ENCODE measurements around the gene ANXA4.

ANXA4 gene

DNA sequence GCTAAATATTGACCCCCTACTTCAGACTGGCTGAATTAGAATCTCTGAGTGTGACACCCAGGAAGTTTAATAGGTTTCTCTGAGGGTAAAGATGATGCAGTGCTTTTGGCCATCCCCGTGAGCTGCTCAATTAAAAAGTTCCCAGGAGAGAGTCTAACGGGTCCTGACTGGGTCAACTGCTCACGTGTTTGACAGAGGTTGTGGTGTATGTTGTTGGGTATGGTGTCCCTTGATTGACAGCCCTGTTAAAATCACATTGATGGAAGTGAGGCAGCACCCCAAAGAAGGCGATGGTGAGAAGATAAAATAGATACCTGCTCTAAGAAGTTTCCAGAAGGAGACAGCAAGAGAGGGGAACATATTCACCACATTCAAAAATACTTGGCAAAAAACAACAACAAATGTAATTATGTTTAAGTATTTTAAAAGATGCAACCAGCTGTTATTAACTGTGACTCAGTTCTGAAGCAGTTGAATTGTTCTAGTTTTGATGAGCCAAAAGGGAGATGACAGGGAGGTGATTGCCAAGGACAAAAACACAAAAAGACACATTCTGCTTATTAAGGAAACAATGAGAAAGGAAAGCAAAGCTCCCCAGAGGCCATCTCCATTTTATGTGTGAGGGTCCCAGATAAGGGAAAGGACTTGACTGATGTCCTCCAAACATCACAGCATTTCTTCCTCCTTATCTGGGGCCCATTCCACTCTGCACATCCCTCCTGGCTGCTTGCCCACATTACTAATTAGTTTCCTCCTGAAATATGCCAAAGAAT lies 76.0 kb downstream of the ANXA4 start:
- no peak overlapping the region for H3K27ac ChIP-seq (ENCODE audit: insufficient read depth in 1 of 2, low read depth in 1 of 2, low read length in 2 of 2, poor library complexity in 1 of 2, severe bottlenecking in 2 of 2)
- CTCF ChIA-PET: interaction anchor here (0.9 to 10.8 kb wide), 16 partner anchors 8 to 99 kb away, joined by 3 to 164 read pairs (median 7); partner anchors contain the start of genes ANXA4 and GMCL1
- POLR2A ChIA-PET: no interaction called here
- peak in 2 of 3 donors; percentile 47 to 59 for DNase-seq
- no peaks in the 10 kb centered on the region for H3K27me3 ChIP-seq (replicated peaks in 2 of 5; ENCODE audit: control insufficient read depth in 4 of 5, insufficient read depth in 5 of 5, low read length in 4 of 5)
- H3K4me3 ChIP-seq (ENCODE audit: control insufficient read depth in 1 of 7, extremely low read depth in 1 of 7, insufficient read depth in 4 of 7, low read depth in 2 of 7, low read length in 6 of 7): no peak overlapping the region
- 100% methylated on average over 1 of the region's 4 CpGs for WGBS (ENCODE audit: insufficient coverage)
- H3K9me3 ChIP-seq (ENCODE audit: control extremely low read depth in 1 of 5, control insufficient read depth in 4 of 5, insufficient read depth in 2 of 5, low read depth in 1 of 5, low read length in 4 of 5): peaks cover 0 to 2% (median 0%) of the 10 kb centered on the region in 5 experiments
- H3K4me1 ChIP-seq (ENCODE audit: control extremely low read depth in 1 of 4, control insufficient read depth in 4 of 4, insufficient read depth in 4 of 4, low read length in 3 of 4): peaks cover 4 to 11% (median 6%) of the 10 kb centered on the region in 4 experiments
- H3K36me3 ChIP-seq (ENCODE audit: control insufficient read depth in 4 of 4, insufficient read depth in 4 of 4, low read length in 3 of 4): peaks cover 4 to 31% (median 9%) of the 10 kb centered on the region in 4 experiments

DNA sequence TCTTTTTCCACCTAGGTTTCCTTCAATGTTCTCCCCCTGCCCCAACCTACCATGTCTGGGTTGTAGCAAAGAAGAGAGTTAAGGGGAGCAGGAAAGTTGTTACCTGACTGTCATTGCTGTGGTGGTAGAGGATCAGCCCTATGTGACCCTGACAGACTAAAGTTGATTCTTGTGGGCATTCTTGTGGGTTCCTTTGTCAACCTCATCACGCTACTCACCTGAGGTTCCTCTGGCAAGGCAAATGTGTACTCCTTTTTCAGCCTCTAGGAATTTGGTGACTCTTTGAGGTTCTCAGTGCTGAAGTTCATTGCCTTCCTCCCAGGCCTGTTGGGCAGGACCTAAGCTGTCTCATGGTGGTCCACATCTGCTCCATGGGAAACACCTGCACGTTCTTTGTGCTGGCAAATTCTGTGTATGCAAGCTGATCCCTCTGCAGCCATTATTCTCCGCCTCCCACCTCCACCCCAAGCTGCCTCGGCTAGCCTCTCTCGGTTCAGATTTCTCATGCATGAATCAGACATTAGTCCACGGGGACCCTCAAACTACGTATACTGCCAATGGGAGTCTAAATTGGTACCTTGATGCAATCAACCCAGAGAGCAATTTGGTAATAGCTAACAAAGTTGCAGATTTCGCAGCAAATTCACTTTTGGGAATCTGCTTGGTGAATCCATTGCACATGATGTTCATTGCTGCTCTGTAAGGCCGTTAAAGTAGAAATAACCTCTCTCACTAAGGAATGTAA lies 86.0 kb downstream of the ANXA4 start:
- 98% methylated on average over 8 of the region's 9 CpGs for WGBS (ENCODE audit: insufficient coverage)
- ChIA-PET POLR2A (interaction anchor here (0.7 kb wide), 2 partner anchors 66 to 362 kb away, joined by 3 read pairs; partner anchors contain the start of gene SNRNP27), CTCF (interaction anchor here (1.1 to 6.1 kb wide), 4 partner anchors 12 to 110 kb away, joined by 3 to 34 read pairs (median 5); no protein-coding TSS in a partner anchor)
- H3K27me3 ChIP-seq (replicated peaks in 2 of 5; ENCODE audit: control insufficient read depth in 4 of 5, insufficient read depth in 5 of 5, low read length in 4 of 5): no peaks in the 10 kb centered on the region
- no peaks in the 10 kb centered on the region for H3K9me3 ChIP-seq (ENCODE audit: control extremely low read depth in 1 of 5, control insufficient read depth in 4 of 5, insufficient read depth in 2 of 5, low read depth in 1 of 5, low read length in 4 of 5)
- no peak overlapping the region for H3K4me3 ChIP-seq (ENCODE audit: control insufficient read depth in 1 of 7, extremely low read depth in 1 of 7, insufficient read depth in 4 of 7, low read depth in 2 of 7, low read length in 6 of 7)
- DNase-seq: no peak
- peaks cover 0 to 3% (median 0%) of the 10 kb centered on the region in 4 experiments for H3K36me3 ChIP-seq (ENCODE audit: control insufficient read depth in 4 of 4, insufficient read depth in 4 of 4, low read length in 3 of 4)
- no peak overlapping the region for H3K27ac ChIP-seq (ENCODE audit: insufficient read depth in 1 of 2, low read depth in 1 of 2, low read length in 2 of 2, poor library complexity in 1 of 2, severe bottlenecking in 2 of 2)
- peaks cover 8 to 33% (median 26%) of the 10 kb centered on the region in 4 experiments for H3K4me1 ChIP-seq (ENCODE audit: control extremely low read depth in 1 of 4, control insufficient read depth in 4 of 4, insufficient read depth in 4 of 4, low read length in 3 of 4)

- H3K27ac ChIP-seq (ENCODE audit: insufficient read depth in 1 of 2, low read depth in 1 of 2, low read length in 2 of 2, poor library complexity in 1 of 2, severe bottlenecking in 2 of 2): peak overlapping the region; percentile 90 to 94
- WGBS (ENCODE audit: insufficient coverage): 4% methylated on average over 7 of the region's 7 CpGs
- DNase-seq: no peak
- H3K9me3 ChIP-seq (ENCODE audit: control extremely low read depth in 1 of 5, control insufficient read depth in 4 of 5, insufficient read depth in 2 of 5, low read depth in 1 of 5, low read length in 4 of 5): no peaks in the 10 kb centered on the region
- peaks cover 8 to 33% (median 26%) of the 10 kb centered on the region in 4 experiments for H3K4me1 ChIP-seq (ENCODE audit: control extremely low read depth in 1 of 4, control insufficient read depth in 4 of 4, insufficient read depth in 4 of 4, low read length in 3 of 4)
- CTCF ChIA-PET: interaction anchor here (0.7 to 6.1 kb wide), 7 partner anchors 12 to 111 kb away, joined by 3 to 34 read pairs (median 3); no protein-coding TSS in a partner anchor
- H3K4me3 ChIP-seq (ENCODE audit: control insufficient read depth in 1 of 7, extremely low read depth in 1 of 7, insufficient read depth in 4 of 7, low read depth in 2 of 7, low read length in 6 of 7): peak overlapping the region; percentile 63 to 97 (median 90)
- H3K27me3 ChIP-seq (replicated peaks in 2 of 5; ENCODE audit: control insufficient read depth in 4 of 5, insufficient read depth in 5 of 5, low read length in 4 of 5): no peaks in the 10 kb centered on the region
- POLR2A ChIA-PET: interaction anchor here (0.5 to 1.1 kb wide), 3 partner anchors 8 to 62 kb away, joined by 3 to 5 read pairs (median 3); no protein-coding TSS in a partner anchor
- peaks cover 0 to 5% (median 3%) of the 10 kb centered on the region in 4 experiments for H3K36me3 ChIP-seq (ENCODE audit: control insufficient read depth in 4 of 4, insufficient read depth in 4 of 4, low read length in 3 of 4)
These were observed 87.0 kb downstream of the ANXA4 start for GRCh38 chr2:69828938-69829255.

DNA sequence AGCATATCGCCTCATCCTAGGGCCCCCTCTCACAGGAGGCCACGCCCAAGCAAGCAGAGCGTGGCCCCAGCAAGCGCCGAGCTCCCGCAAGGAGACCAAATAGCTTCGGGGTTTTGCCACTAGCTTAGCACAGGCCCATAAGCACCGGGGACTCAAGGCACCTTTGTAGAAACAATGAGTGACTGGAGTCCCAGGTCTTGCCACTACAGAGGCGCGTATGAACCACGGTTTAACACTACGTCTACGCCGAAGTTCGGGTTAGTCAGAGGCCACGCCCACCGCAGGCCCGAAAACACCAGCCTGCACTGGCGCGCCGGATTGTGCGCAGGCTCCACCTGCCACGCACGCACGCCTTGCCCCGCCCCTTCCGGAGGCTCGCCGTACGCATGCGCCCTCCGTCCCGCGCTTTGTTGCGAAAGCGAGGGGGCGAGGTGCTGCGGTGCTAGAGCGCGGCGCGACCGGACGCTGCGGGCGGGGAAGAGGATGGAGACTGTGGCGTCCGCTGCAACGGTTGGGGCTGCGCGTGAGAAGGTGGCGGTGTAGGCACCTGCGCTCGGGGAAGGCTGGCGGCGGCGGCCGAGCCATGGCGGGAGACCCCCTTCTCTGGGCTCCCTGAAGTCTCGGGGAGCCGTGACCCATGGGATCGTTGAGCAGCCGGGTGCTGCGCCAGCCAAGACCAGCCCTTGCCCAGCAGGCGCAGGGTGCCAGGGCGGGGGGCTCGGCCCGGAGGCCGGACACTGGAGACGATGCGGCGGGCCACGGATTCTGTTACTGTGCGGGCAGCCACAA lies 87.5 kb downstream of the ANXA4 start, which contains the start of gene GMCL1:
Gene GMCL1, plus strand, starts transcription at position 405 of the 789 bp plus-strand sequence. Its CDS starts 233 bp downstream, at position 638.
- ChIA-PET CTCF (interaction anchor here (0.7 to 6.1 kb wide), 6 partner anchors 11 to 105 kb away, joined by 3 to 34 read pairs (median 4); no protein-coding TSS in a partner anchor), POLR2A (interaction anchor here (0.5 to 1.1 kb wide), 3 partner anchors 9 to 63 kb away, joined by 3 to 5 read pairs (median 3); no protein-coding TSS in a partner anchor)
- peak within 1 kb of the TSS; percentile 63 to 97 (median 90) for H3K4me3 ChIP-seq (ENCODE audit: control insufficient read depth in 1 of 7, extremely low read depth in 1 of 7, insufficient read depth in 4 of 7, low read depth in 2 of 7, low read length in 6 of 7)
- H3K9me3 ChIP-seq (ENCODE audit: control extremely low read depth in 1 of 5, control insufficient read depth in 4 of 5, insufficient read depth in 2 of 5, low read depth in 1 of 5, low read length in 4 of 5): no peaks in the 10 kb centered on the region
- under 1% methylated on average over 61 of the region's 74 CpGs for WGBS (ENCODE audit: insufficient coverage)
- peak within 1 kb of the TSS; percentile 90 to 94 for H3K27ac ChIP-seq (ENCODE audit: insufficient read depth in 1 of 2, low read depth in 1 of 2, low read length in 2 of 2, poor library complexity in 1 of 2, severe bottlenecking in 2 of 2)
- H3K4me1 ChIP-seq (ENCODE audit: control extremely low read depth in 1 of 4, control insufficient read depth in 4 of 4, insufficient read depth in 4 of 4, low read length in 3 of 4): peaks cover 8 to 33% (median 26%) of the 10 kb centered on the region in 4 experiments
- peak; percentile 96 to 99 (median 99) for DNase-seq
- peaks cover 0 to 5% (median 3%) of the 10 kb centered on the region in 4 experiments for H3K36me3 ChIP-seq (ENCODE audit: control insufficient read depth in 4 of 4, insufficient read depth in 4 of 4, low read length in 3 of 4)
- H3K27me3 ChIP-seq (replicated peaks in 2 of 5; ENCODE audit: control insufficient read depth in 4 of 5, insufficient read depth in 5 of 5, low read length in 4 of 5): no peaks in the 10 kb centered on the region

- H3K4me1 ChIP-seq (ENCODE audit: control extremely low read depth in 1 of 4, control insufficient read depth in 4 of 4, insufficient read depth in 4 of 4, low read length in 3 of 4): peaks cover 8 to 33% (median 26%) of the 10 kb centered on the region in 4 experiments
- peak; percentile 34 to 71 (median 68) for DNase-seq
- CTCF ChIA-PET: interaction anchor here (0.7 to 1.3 kb wide), 3 partner anchors 82 to 116 kb away, joined by 4 to 5 read pairs (median 4); no protein-coding TSS in a partner anchor
These were observed 88.3 kb downstream of the ANXA4 start for GRCh38 chr2:69830045-69830905.

More at GRCh38 chr2:69830045-69830905, 88.3 kb downstream of the ANXA4 start:
- H3K4me3 ChIP-seq (ENCODE audit: control insufficient read depth in 1 of 7, extremely low read depth in 1 of 7, insufficient read depth in 4 of 7, low read depth in 2 of 7, low read length in 6 of 7): peak overlapping the region; percentile 63 to 97 (median 90)
- no peaks in the 10 kb centered on the region for H3K27me3 ChIP-seq (replicated peaks in 2 of 5; ENCODE audit: control insufficient read depth in 4 of 5, insufficient read depth in 5 of 5, low read length in 4 of 5)
- H3K9me3 ChIP-seq (ENCODE audit: control extremely low read depth in 1 of 5, control insufficient read depth in 4 of 5, insufficient read depth in 2 of 5, low read depth in 1 of 5, low read length in 4 of 5): no peaks in the 10 kb centered on the region
- H3K27ac ChIP-seq (ENCODE audit: insufficient read depth in 1 of 2, low read depth in 1 of 2, low read length in 2 of 2, poor library complexity in 1 of 2, severe bottlenecking in 2 of 2): peak overlapping the region; percentile 77 to 94
- H3K36me3 ChIP-seq (ENCODE audit: control insufficient read depth in 4 of 4, insufficient read depth in 4 of 4, low read length in 3 of 4): peaks cover 0 to 5% (median 3%) of the 10 kb centered on the region in 4 experiments
- 1% methylated on average over 41 of the region's 45 CpGs for WGBS (ENCODE audit: insufficient coverage)
- POLR2A ChIA-PET: interaction anchor here (0.6 to 1.1 kb wide), 2 partner anchors 10 to 429 kb away, joined by 3 to 5 read pairs; no protein-coding TSS in a partner anchor

Data from common myeloid progenitor, CD34-positive (primary cell).